GM12878 (cell line): ENCODE data around the gene ITK. TPM values are rescaled to one million over a fixed set of nuclear protein-coding genes. Genes with fewer than 3 reads are reported as not detected.

Experiments used
- ATAC-seq: fragments of 200-7000 bp; cut with Tn5 transposase; 3 replicates; pipeline ENCODE4 v1.9.1; 2020; ENCODE audit warnings: mild to moderate bottlenecking, moderate library complexity
- BruUV-seq: library from RNA; stranded (reverse); fragments of 400-500 nt; replicated peaks from 2 replicates; lab custom pipeline; 2021; lab: Mats Ljungman, UMichigan
- CTCF ChIA-PET: fragments of 300-600 bp; sonication (Branson Sonifier 250); formaldehyde crosslinking; extraction: SDS; loops from one replicate; lab custom pipeline; 2021; ENCODE audit warnings: inconsistent platforms; lab: Yijun Ruan, JAX
- POLR2A ChIA-PET: fragments of 350-600 bp; formaldehyde crosslinking; extraction: SDS; loops from one replicate; lab custom pipeline; 2021; ENCODE audit warnings: inconsistent platforms; lab: Charles Lee
- RAD21 ChIA-PET: fragments of 300-600 bp; sonication (Branson Sonifier 250); formaldehyde crosslinking; loops from one replicate; lab custom pipeline; 2023; ENCODE audit warnings: antibody characterized with exemption; ENCODE audit not compliant: unreplicated experiment; lab: Charles Lee
- SMC1A ChIA-PET: fragments of 300-600 bp; sonication (Branson Sonifier 250); formaldehyde crosslinking; loops from one replicate; lab custom pipeline; 2023; ENCODE audit not compliant: unreplicated experiment, uncharacterized antibody; lab: Charles Lee
- DNase-seq: peaks from one replicate; pipeline ENCODE4 v3.0.0-alpha.2; 2011; ENCODE audit warnings: low read depth, low spot score
- FAIRE-seq: peaks from 3 replicates; lab custom pipeline; 2011; peaks lifted over from hg19 to GRCh38; lab: Jason Lieb, UNC
- H2AFZ ChIP-seq: 2 replicates; pipeline ENCODE4 v1.6.0; 2011; ENCODE audit warnings: low read depth, low read length, control low read depth; ENCODE audit not compliant: control insufficient read depth
- H3K27ac ChIP-seq: 2 replicates; pipeline ENCODE4 v1.5.1; 2011; ENCODE audit warnings: control low read depth; ENCODE audit not compliant: control insufficient read depth, insufficient read depth
- H3K27me3 ChIP-seq, 2 experiments: replicated peaks in 1 of 2; 2 replicates each; pipeline versions ENCODE4 v1.6.0 to v1.6.1; 2011; ENCODE audit warnings: low read length in 1 of 2; ENCODE audit not compliant: control insufficient read depth in 2 of 2, insufficient read depth in 2 of 2
- H3K36me3 ChIP-seq, 2 experiments: 2 replicates each; pipeline ENCODE4 v1.5.1; 2011; ENCODE audit warnings: low read length in 1 of 2; ENCODE audit not compliant: control insufficient read depth in 2 of 2, insufficient read depth in 2 of 2
- H3K4me1 ChIP-seq: 2 replicates; pipeline ENCODE4 v1.6.1; 2011; ENCODE audit warnings: mild to moderate bottlenecking, low read length, moderate library complexity, mixed read lengths; ENCODE audit not compliant: control insufficient read depth, insufficient read depth
- H3K4me2 ChIP-seq: 2 replicates; pipeline ENCODE4 v1.6.0; 2011; ENCODE audit warnings: control low read depth; ENCODE audit not compliant: control insufficient read depth, insufficient read depth
- H3K4me3 ChIP-seq: fragments of 200-600 bp; sonication (generic); 2 replicates; pipeline ENCODE4 v1.5.1; 2016
- H3K79me2 ChIP-seq: 2 replicates; pipeline ENCODE4 v1.6.0; 2011; ENCODE audit warnings: low read length; ENCODE audit not compliant: control insufficient read depth, insufficient read depth
- H3K9ac ChIP-seq: 2 replicates; pipeline ENCODE4 v1.8.0; 2011; ENCODE audit warnings: low read length, control low read depth, mixed read lengths; ENCODE audit not compliant: control insufficient read depth, insufficient read depth
- H3K9me3 ChIP-seq: replicated peaks from 3 replicates; pipeline ENCODE4 v1.5.1; 2011; ENCODE audit warnings: mild to moderate bottlenecking, low read length; ENCODE audit not compliant: control insufficient read depth, insufficient read depth
- H4K20me1 ChIP-seq: 2 replicates; pipeline ENCODE4 v1.6.0; 2011; ENCODE audit not compliant: control insufficient read depth, insufficient read depth
- BMI1 ChIP-seq: fragments of 450-650 bp; IDR thresholded peaks from 2 replicates; pipeline ENCODE4 v1.6.1; 2016; ENCODE audit warnings: mild to moderate bottlenecking, moderate library complexity, borderline replicate concordance
- CBX3 ChIP-seq: fragments of 200-600 bp; sonication (generic); IDR thresholded peaks from 2 replicates; pipeline ENCODE4 v1.6.1; 2016; ENCODE audit warnings: low read depth, borderline replicate concordance
- E4F1 ChIP-seq: fragments of 450-650 bp; IDR thresholded peaks from 2 replicates; pipeline ENCODE4 v1.6.1; 2018; ENCODE audit warnings: borderline replicate concordance, mild to moderate bottlenecking; ENCODE audit not compliant: partially characterized antibody
- PAX5 ChIP-seq: IDR thresholded peaks from 2 replicates; pipeline ENCODE4 v1.6.1; 2011; ENCODE audit warnings: low read depth, low read length, borderline replicate concordance
- RUNX3 ChIP-seq: IDR thresholded peaks from 2 replicates; pipeline ENCODE4 v1.6.1; 2012; ENCODE audit warnings: low read length, inconsistent platforms
- SUPT20H ChIP-seq: IDR thresholded peaks from 2 replicates; pipeline ENCODE4 v1.6.1; 2011; ENCODE audit warnings: low read depth, mild to moderate bottlenecking, low read length, moderate library complexity, borderline replicate concordance; ENCODE audit not compliant: control insufficient read depth
- WGBS: methylation state at CpG from one replicate; pipeline ENCODE4 v1.1.6; 2016; ENCODE audit warnings: low lambda C conversion rate; ENCODE audit not compliant: insufficient replicate concordance, insufficient coverage; ENCODE audit errors: missing lambda C conversion rate; 5-methylcytosine and 5-hydroxymethylcytosine counted together
- in situ Hi-C: fragments of 300-500 bp; cut with MboI; formaldehyde crosslinking; loops from 9 replicates; pipeline ENCODE4 v1.14.3; 2018; ENCODE audit warnings: mixed read lengths
- intact Hi-C: fragments of 100-400 bp; cut with micrococcal nuclease; formaldehyde crosslinking; loops from one replicate; pipeline ENCODE4 v1.14.2; 2022; ENCODE audit not compliant: unreplicated experiment
- polyA plus RNA-seq, 11 experiments: library from polyadenylated mRNA; depleted of rRNA in 4 of 11; unstranded in 6 of 11; stranded (reverse) in 5 of 11; fragments of >200 nt; fragmentation: Nextera tagmentation in 4 of 11; fragmentation: Illumina TruSeq in 1 of 11; extraction: Ambion mirVana in 4 of 11; extraction: Trizol in 1 of 11; gene quantifications; 1 replicate in 1 of 11; 2 replicates in 10 of 11; pipeline versions ENCODE4 v1.2.1 to v1.2.3, GENCODE V29; 2011 to 2016; ENCODE audit warnings: inconsistent platforms in 2 of 11, missing spikeins in 2 of 11, low read depth in 1 of 11
- total RNA-seq, 4 experiments: library from RNA; depleted of rRNA in 3 of 4; stranded (reverse); fragments of >200 nt in 3 of 4; fragmentation: Illumina TruSeq in 1 of 4; extraction: Trizol in 1 of 4; gene quantifications; 2 replicates each; pipeline versions ENCODE4 v1.2.1 to v1.2.3, GENCODE V29; 2013 to 2021

The ITK gene
- total and polyA plus RNA-seq, 10 of the 15 experiments (the other 5 are each of a cell fraction or from before 2014, with no cell fraction given), result 0.05 to 2.4 (median 0.76) TPM

DNA sequence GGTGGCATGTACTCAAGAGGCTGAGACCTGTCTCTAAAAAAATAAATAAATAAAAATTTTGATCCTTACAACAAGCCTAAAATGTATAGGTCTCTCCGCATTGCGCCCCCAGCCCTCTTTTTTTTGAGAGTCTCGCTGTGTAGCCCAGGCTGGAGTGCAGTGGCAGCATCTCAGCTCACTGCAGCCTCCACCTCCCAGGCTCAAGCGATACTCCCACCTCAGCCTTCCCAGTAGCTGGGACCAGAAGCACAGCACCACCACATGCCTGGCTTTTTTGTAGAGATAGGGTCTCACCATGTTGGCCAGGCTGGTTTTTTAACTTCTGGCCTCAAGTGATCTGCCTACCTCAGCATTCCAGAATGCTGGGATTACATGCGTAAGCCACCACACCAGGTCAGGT is 12.4 kb upstream of the ITK start:
- Histone ChIP-seq H3K27ac (no peak overlapping the region), H2AFZ (no peak overlapping the region), H3K79me2 (no peaks in the 10 kb centered on the region)
- TF ChIP-seq RUNX3 (no peak), E4F1 (no peak), CBX3 (no peak), PAX5 (no peak), BMI1 (no peak), SUPT20H (no peak)
- TF ChIP-seq, all 136 proteins: peak for 0
- intact Hi-C loops (no loop called here), in situ Hi-C loops (no loop called here)
- no peaks in the 10 kb centered on the region for H3K36me3 ChIP-seq
- ChIA-PET SMC1A (interaction anchor here (0.7 to 6.4 kb wide), 19 partner anchors 7 to 248 kb away, joined by 3 to 47 read pairs (median 7); partner anchors contain the start of gene MED7), CTCF (interaction anchor here (1.0 to 4.1 kb wide), 8 partner anchors 10 to 139 kb away, joined by 3 to 29 read pairs (median 4); no protein-coding TSS in a partner anchor), POLR2A (interaction anchor here (0.6 to 2.4 kb wide), 7 partner anchors 9 to 139 kb away, joined by 3 to 20 read pairs (median 9); partner anchors contain the start of gene MED7), RAD21 (interaction anchor here (1.2 to 3.4 kb wide), 16 partner anchors 8 to 234 kb away, joined by 3 to 30 read pairs (median 6); partner anchors contain the start of gene MED7)
- no peaks in the 10 kb centered on the region for H4K20me1 ChIP-seq
- H3K9me3 ChIP-seq, result peaks cover 8% of the 10 kb centered on the region; the same call in 2 of the 3 replicates
- H3K27me3 ChIP-seq, result no peaks in the 10 kb centered on the region
- H3K4me2 ChIP-seq, result no peak overlapping the region
- 98% methylated on average over 5 of the region's 5 CpGs for WGBS
- no peak overlapping the region for H3K9ac ChIP-seq
- peaks cover 19% of the 10 kb centered on the region for H3K4me1 ChIP-seq
- FAIRE-seq (no peak), DNase-seq (no peak), ATAC-seq (no peak)
- BruUV-seq, result no TSS peak
- H3K4me3 ChIP-seq, result no peak overlapping the region
